Neural progenitor cell (in vitro differentiated cells): ENCODE results near the gene BCAS3.

Experiments used
- CTCF ChIP-seq: fragments of 200-600 bp; sonication (generic); IDR thresholded peaks from 2 replicates; pipeline ENCODE4 v1.5.1; 2017; ENCODE audit warnings: antibody characterized with exemption, mild to moderate bottlenecking
- EZH2 ChIP-seq: fragments of 200-600 bp; sonication (generic); IDR thresholded peaks from 2 replicates; pipeline ENCODE4 v1.6.1; 2017; ENCODE audit warnings: antibody characterized with exemption, mild to moderate bottlenecking, moderate library complexity

- no peak for TF ChIP-seq CTCF
- TF ChIP-seq EZH2, result no peak
Measured at GRCh38 chr17:60712675-60713074, 35.0 kb downstream of the BCAS3 start.
